ENCODE data around the gene LAMTOR3. TPM values are rescaled to one million over a fixed set of nuclear protein-coding genes. Genes with fewer than 3 reads are reported as not detected.

LAMTOR3 gene
- total RNA-seq, 4 donors from 2014 or later: 27.3 to 63.6 (median 52.5) TPM

DNA sequence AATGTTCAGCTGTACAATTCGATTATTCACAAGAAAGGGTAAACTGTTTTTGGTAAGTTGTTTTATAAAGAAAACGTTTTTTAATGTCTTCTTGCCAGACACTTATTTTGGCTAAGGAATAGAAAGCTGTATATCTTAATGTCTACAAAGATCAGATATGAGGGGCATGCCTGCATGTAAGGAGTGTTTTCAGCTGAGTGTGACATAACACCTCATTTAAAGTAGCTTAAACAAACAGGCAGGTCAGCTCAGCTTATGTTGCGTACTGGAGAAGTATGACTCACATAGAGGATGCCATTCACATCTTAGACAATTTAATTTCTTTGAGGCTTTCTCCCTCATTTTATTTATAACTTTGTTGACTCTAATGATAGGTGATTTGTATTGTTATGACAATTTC is 30.4 kb downstream of the LAMTOR3 start:
- TF ChIP-seq, protein P1, sequence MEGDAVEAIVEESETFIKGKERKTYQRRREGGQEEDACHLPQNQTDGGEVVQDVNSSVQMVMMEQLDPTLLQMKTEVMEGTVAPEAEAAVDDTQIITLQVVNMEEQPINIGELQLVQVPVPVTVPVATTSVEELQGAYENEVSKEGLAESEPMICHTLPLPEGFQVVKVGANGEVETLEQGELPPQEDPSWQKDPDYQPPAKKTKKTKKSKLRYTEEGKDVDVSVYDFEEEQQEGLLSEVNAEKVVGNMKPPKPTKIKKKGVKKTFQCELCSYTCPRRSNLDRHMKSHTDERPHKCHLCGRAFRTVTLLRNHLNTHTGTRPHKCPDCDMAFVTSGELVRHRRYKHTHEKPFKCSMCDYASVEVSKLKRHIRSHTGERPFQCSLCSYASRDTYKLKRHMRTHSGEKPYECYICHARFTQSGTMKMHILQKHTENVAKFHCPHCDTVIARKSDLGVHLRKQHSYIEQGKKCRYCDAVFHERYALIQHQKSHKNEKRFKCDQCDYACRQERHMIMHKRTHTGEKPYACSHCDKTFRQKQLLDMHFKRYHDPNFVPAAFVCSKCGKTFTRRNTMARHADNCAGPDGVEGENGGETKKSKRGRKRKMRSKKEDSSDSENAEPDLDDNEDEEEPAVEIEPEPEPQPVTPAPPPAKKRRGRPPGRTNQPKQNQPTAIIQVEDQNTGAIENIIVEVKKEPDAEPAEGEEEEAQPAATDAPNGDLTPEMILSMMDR (IDR thresholded peaks at IDR 0.05; ENCODE audit: low read depth): no peak

DNA sequence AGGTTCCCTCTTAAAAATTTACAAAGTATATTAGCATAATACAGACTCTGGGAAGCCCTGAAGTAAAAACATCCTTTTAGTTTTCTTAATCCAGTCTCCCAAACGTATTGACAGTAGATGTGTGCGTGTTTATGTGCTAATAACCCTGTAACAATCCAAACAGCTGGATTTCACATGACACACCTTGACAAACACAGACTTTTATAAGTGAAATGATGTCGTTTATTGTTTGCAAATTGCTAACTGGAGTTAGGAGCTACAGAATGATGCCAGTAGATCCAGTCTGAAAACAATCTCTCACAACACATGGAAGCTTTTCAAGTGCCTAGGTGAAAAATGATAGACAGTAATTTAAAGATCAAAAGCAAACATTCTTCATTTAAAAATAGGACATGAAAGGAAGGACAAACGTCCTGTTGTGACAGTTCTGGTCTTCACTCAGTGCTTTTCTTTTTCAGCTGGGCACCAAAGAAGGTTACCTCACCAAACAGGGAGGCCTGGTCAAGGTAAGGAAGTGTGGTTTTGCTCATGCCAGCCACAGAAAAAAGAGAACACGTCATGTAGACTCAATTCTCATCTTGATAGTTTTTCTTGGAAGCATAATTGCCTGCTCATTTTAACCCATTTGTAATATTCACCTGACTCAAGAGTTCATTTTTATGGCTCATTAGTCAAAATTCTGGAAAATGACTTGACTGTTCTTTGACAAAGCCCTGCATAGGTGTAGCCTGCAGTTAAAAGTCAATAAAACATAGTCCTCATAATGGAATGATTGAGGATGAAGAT is 32.9 kb downstream of the LAMTOR3 start:
- TF ChIP-seq, protein P1 (IDR thresholded peaks at IDR 0.05; ENCODE audit: low read depth): no peak

GRCh38 chr4:99860521-99860920 is 33.7 kb downstream of the LAMTOR3 start:
- TF ChIP-seq, protein P1 (IDR thresholded peaks at IDR 0.05; ENCODE audit: low read depth): no peak

- TF ChIP-seq, protein P1 (IDR thresholded peaks at IDR 0.05; ENCODE audit: low read depth): no peak
These were observed 34.6 kb downstream of the LAMTOR3 start for GRCh38 chr4:99859618-99860017.

GRCh38 chr4:99857307-99857706 is 36.9 kb downstream of the LAMTOR3 start:
- TF ChIP-seq, protein P1 (IDR thresholded peaks at IDR 0.05; ENCODE audit: low read depth): no peak

DNA sequence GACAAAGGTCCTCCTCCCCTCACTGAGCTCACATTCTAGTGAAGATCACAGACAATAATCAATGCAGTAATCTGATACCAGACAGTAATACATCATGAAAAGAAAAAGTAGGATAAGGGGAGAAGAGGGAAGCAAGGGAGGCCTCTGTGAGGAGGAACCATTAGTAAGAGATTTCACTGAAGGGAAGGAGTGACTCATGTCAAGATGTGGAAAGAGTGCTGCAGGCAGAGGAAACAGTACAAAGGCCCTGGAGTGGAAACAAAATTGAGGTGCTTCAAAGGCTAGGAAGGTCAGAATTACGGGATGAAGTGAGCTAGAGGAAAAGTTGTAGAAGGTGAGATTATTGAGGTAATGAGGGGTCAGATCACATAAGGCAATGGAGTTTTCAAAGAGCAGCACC is 38.1 kb downstream of the LAMTOR3 start:
- TF ChIP-seq, protein P1 (IDR thresholded peaks at IDR 0.05; ENCODE audit: low read depth): no peak

DNA sequence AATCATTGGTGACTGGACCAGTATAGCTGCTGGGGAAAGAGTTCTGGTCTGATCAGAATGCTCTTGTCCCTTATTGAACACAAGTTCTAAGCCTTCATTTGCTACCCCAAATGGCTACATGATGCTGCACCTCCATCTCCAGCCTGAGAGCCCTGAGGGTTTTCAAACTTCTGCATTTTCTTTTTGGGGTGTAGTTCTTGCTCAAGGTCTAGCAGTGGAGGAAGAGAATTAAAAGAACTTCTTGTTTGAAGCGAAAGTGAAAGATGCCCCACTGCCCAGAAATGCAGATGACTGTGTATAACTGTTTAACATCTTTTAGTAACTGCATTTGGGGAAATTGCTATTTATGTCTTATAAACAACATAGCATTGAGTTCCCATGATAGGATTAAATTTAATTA is 38.5 kb downstream of the LAMTOR3 start:
- TF ChIP-seq, protein P1 (IDR thresholded peaks at IDR 0.05; ENCODE audit: low read depth): no peak

All from subcutaneous adipose tissue (tissue), 4 donors.